Endothelial cell of umbilical vein (primary cell): Measurements from ENCODE around the gene NPSR1. TPM values are rescaled to one million over a fixed set of nuclear protein-coding genes. Genes with fewer than 3 reads are reported as not detected.

ENCODE experiments used
- BruUV-seq: library from RNA; stranded (reverse); fragments of 400-500 nt; replicated peaks from 2 replicates; lab custom pipeline; 2021; lab: Mats Ljungman, UMichigan
- CTCF ChIA-PET: fragments of 300-600, 350-600 bp; sonication (Branson Sonifier 250); formaldehyde crosslinking; loops from one replicate; lab custom pipeline; 2021; ENCODE audit warnings: antibody characterized with exemption, inconsistent platforms; lab: Charles Lee
- POLR2A ChIA-PET: fragments of 300-600, 350-600 bp; sonication (Branson Sonifier 250); formaldehyde crosslinking; loops from one replicate; lab custom pipeline; 2021; ENCODE audit warnings: antibody characterized with exemption, inconsistent platforms; lab: Charles Lee
- DNase-seq: peaks from one replicate; pipeline ENCODE4 v3.0.0-alpha.2; 2011; ENCODE audit warnings: low read depth, low spot score
- FAIRE-seq: peaks from 2 replicates; lab custom pipeline; 2011; peaks lifted over from hg19 to GRCh38; lab: Jason Lieb, UNC
- H2AFZ ChIP-seq: 2 replicates; pipeline ENCODE4 v1.6.0; 2012; ENCODE audit warnings: low read depth, low read length, control low read depth, inconsistent platforms
- H3K27ac ChIP-seq: 2 replicates; pipeline ENCODE4 v1.5.1; 2011; ENCODE audit warnings: low read depth, mild to moderate bottlenecking, control low read depth, low read length, moderate library complexity; ENCODE audit not compliant: insufficient read depth
- H3K27me3 ChIP-seq, 2 experiments: 2 replicates each; pipeline versions ENCODE4 v1.6.0 to v1.6.1; 2011; ENCODE audit warnings: low read length in 2 of 2, mixed read lengths in 1 of 2; ENCODE audit not compliant: control insufficient read depth in 2 of 2, insufficient read depth in 2 of 2
- H3K36me3 ChIP-seq, 2 experiments: 2 replicates in 1 of 2; 3 replicates in 1 of 2; pipeline ENCODE4 v1.5.1; 2011; ENCODE audit warnings: low read length in 2 of 2, mild to moderate bottlenecking in 1 of 2, moderate library complexity in 1 of 2; ENCODE audit not compliant: control insufficient read depth in 2 of 2, insufficient read depth in 2 of 2; ENCODE audit errors: extremely low read depth in 1 of 2
- H3K4me1 ChIP-seq: 3 replicates; pipeline ENCODE4 v1.5.1; 2011; ENCODE audit warnings: mild to moderate bottlenecking, low read length; ENCODE audit not compliant: control insufficient read depth, insufficient read depth; ENCODE audit errors: extremely low read depth
- H3K4me2 ChIP-seq: 2 replicates; pipeline ENCODE4 v1.6.1; 2011; ENCODE audit warnings: low read length, control low read depth, mixed read lengths; ENCODE audit not compliant: insufficient read depth
- H3K4me3 ChIP-seq, 3 experiments: fragments of 200-600 bp in 1 of 3; sonication (generic), shearing (Covaris generic) in 1 of 3; replicated peaks in 1 of 3; 2 replicates each; pipeline ENCODE4 v1.5.1; 2011 to 2016; ENCODE audit warnings: control low read depth in 3 of 3, low read length in 3 of 3, mild to moderate bottlenecking in 2 of 3, inconsistent platforms in 1 of 3, low read depth in 1 of 3, moderate library complexity in 1 of 3; ENCODE audit not compliant: insufficient read depth in 1 of 3
- H3K79me2 ChIP-seq: 2 replicates; pipeline ENCODE4 v1.6.0; 2012; ENCODE audit warnings: low read length, inconsistent platforms; ENCODE audit not compliant: control insufficient read depth, insufficient read depth
- H3K9ac ChIP-seq: replicated peaks from 2 replicates; pipeline ENCODE3; 2011; ENCODE audit warnings: low read length, control low read depth; ENCODE audit not compliant: insufficient read depth; ENCODE audit errors: extremely low read depth
- H3K9me1 ChIP-seq: replicated peaks from 3 replicates; pipeline ENCODE4 v1.6.0; 2011; ENCODE audit warnings: mild to moderate bottlenecking, low read length; ENCODE audit not compliant: control insufficient read depth, insufficient read depth; ENCODE audit errors: extremely low read depth
- H3K9me3 ChIP-seq: replicated peaks from 2 replicates; pipeline ENCODE4 v1.5.1; 2012; ENCODE audit warnings: low read length, inconsistent platforms; ENCODE audit not compliant: control insufficient read depth, insufficient read depth
- H4K20me1 ChIP-seq: replicated peaks from 2 replicates; pipeline ENCODE3; 2011; ENCODE audit warnings: mild to moderate bottlenecking, low read length; ENCODE audit not compliant: control insufficient read depth, insufficient read depth; ENCODE audit errors: extremely low read depth
- CTCF ChIP-seq, 2 donors: IDR thresholded peaks; 1 replicate in 1 of 2; 2 replicates in 1 of 2; pipeline ENCODE4 v1.5.1; 2011; ENCODE audit warnings: low read length in 2 of 2, mild to moderate bottlenecking in 2 of 2, moderate library complexity in 2 of 2, control low read depth in 1 of 2, inconsistent platforms in 1 of 2, low read depth in 1 of 2; ENCODE audit not compliant: insufficient read depth in 1 of 2; ENCODE audit errors: extremely low read depth in 1 of 2
- EZH2 ChIP-seq: IDR thresholded peaks from 2 replicates; pipeline ENCODE4 v1.6.1; 2012; ENCODE audit warnings: borderline replicate concordance, low read depth, mild to moderate bottlenecking, moderate library complexity, low read length, inconsistent platforms; ENCODE audit not compliant: severe bottlenecking
- FOS ChIP-seq: IDR thresholded peaks from 2 replicates; pipeline ENCODE4 v1.6.1; 2011; ENCODE audit warnings: mild to moderate bottlenecking, low read length, moderate library complexity, borderline replicate concordance; ENCODE audit not compliant: insufficient read depth
- GATA2 ChIP-seq: IDR thresholded peaks from 2 replicates; pipeline ENCODE4 v1.7.0; 2011; ENCODE audit warnings: low read depth, mild to moderate bottlenecking, moderate library complexity, mixed read lengths, low read length; ENCODE audit not compliant: insufficient read length, insufficient read depth
- JUN ChIP-seq: IDR thresholded peaks from 2 replicates; pipeline ENCODE4 v1.6.1; 2011; ENCODE audit warnings: borderline replicate concordance, low read depth; ENCODE audit not compliant: insufficient read length, insufficient read depth
- MYC ChIP-seq: IDR thresholded peaks from one replicate; pipeline ENCODE4 v1.6.1; 2011; ENCODE audit warnings: mild to moderate bottlenecking, low read depth, low read length
- POLR2A ChIP-seq: IDR thresholded peaks from 2 replicates; pipeline ENCODE4 v1.6.1; 2012; ENCODE audit warnings: low read depth, mild to moderate bottlenecking, control low read depth, low read length
- POLR2AphosphoS5 ChIP-seq: IDR thresholded peaks from 2 replicates; pipeline ENCODE4 v1.6.1; 2012; ENCODE audit warnings: low read depth, mild to moderate bottlenecking, control low read depth, low read length, moderate library complexity; ENCODE audit not compliant: insufficient read depth
- dilution Hi-C: fragments of 300-500 bp; cut with MboI; formaldehyde crosslinking; loops from one replicate; pipeline ENCODE4 v1.15.0; 2019; ENCODE audit warnings: low sequenced_read_pairs; ENCODE audit not compliant: extremely low pct_ligation_motif_present
- intact Hi-C: fragments of 100-400 bp; cut with micrococcal nuclease; formaldehyde crosslinking; loops from one replicate; pipeline ENCODE4 v1.10.0; 2022
- polyA plus RNA-seq, 4 experiments: library from polyadenylated mRNA; depleted of rRNA in 3 of 4; stranded (reverse) in 3 of 4; unstranded in 1 of 4; fragments of >200 nt; gene quantifications; 2 replicates each; pipeline versions ENCODE4 v1.2.1 to v1.2.3, GENCODE V29; 2011 to 2012; ENCODE audit warnings: missing spikeins in 1 of 4
- total RNA-seq: library from RNA; stranded (reverse); gene quantifications from 2 replicates; pipeline ENCODE4 v1.2.3, GENCODE V29; 2021
- TF ChIP-seq, protein P1 (sequence below): IDR thresholded peaks from 2 replicates; pipeline ENCODE4 v1.6.1; 2011; ENCODE audit not compliant: insufficient read depth, insufficient read length

The NPSR1 gene
- total and polyA plus RNA-seq, 2 donors (not counting 3 experiments of a cell fraction or from before 2014, with no cell fraction given), result not detected

DNA sequence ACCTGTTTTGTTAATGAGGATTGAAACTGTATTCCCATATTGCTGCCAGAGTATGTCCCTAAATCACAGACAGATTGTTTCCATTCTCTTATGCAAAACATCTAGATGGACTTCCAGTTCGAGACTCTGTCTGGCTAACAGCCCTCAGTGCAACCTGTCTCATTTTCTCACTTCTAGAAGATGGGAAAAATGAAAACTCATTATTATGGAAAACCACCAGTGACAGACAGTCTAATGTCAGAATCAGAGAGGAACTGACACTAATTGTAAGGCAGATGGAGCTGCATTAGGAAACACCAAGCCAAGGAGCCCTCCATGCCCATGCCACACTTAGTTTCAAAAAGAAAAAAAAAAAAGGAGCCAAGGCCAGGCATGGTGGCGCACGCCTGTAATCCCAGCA is 61.6 kb downstream of the NPSR1 start:
- H3K4me1 ChIP-seq, result no peaks in the 10 kb centered on the region
- no peaks in the 10 kb centered on the region for H4K20me1 ChIP-seq
- FAIRE-seq, result no peak
- peaks cover 0 to 2% of the 10 kb centered on the region in 2 experiments for H3K27me3 ChIP-seq
- H3K79me2 ChIP-seq, result no peaks in the 10 kb centered on the region
- H3K4me3 ChIP-seq, result no peak overlapping the region
- H2AFZ ChIP-seq, result no peak overlapping the region
- ChIA-PET CTCF (no interaction called here), POLR2A (no interaction called here)
- H3K27ac ChIP-seq, result no peak overlapping the region
- H3K4me2 ChIP-seq, result no peak overlapping the region
- no peak for DNase-seq
- intact Hi-C loops, result no loop called here
- no peak overlapping the region for H3K9ac ChIP-seq
- H3K9me1 ChIP-seq, result no peaks in the 10 kb centered on the region
- no peaks in the 10 kb centered on the region for H3K9me3 ChIP-seq
- H3K36me3 ChIP-seq, result no peaks in the 10 kb centered on the region
- BruUV-seq, result no TSS peak
- TF ChIP-seq GATA2 (no peak), CTCF (IDR thresholded peaks at IDR 0.05; ENCODE audit: extremely low read depth in 1 of 2, insufficient read depth in 1 of 2, low read depth in 1 of 2, low read length in 2 of 2) (no peak), EZH2 (no peak), FOS (no peak), JUN (no peak), MYC (no peak), POLR2A (no peak), POLR2AphosphoS5 (no peak)
- TF ChIP-seq, protein P1, sequence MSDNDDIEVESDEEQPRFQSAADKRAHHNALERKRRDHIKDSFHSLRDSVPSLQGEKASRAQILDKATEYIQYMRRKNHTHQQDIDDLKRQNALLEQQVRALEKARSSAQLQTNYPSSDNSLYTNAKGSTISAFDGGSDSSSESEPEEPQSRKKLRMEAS, result no peak
- dilution Hi-C loops, result no loop called here
